ENCODE data around the gene SLC25A47.
"Not testable (repeated sequence)": the region's sequence is repeated elsewhere in the genome, so short reads cannot be mapped to it uniquely, and the experiment has no call there.

SLC25A47 gene

DNA sequence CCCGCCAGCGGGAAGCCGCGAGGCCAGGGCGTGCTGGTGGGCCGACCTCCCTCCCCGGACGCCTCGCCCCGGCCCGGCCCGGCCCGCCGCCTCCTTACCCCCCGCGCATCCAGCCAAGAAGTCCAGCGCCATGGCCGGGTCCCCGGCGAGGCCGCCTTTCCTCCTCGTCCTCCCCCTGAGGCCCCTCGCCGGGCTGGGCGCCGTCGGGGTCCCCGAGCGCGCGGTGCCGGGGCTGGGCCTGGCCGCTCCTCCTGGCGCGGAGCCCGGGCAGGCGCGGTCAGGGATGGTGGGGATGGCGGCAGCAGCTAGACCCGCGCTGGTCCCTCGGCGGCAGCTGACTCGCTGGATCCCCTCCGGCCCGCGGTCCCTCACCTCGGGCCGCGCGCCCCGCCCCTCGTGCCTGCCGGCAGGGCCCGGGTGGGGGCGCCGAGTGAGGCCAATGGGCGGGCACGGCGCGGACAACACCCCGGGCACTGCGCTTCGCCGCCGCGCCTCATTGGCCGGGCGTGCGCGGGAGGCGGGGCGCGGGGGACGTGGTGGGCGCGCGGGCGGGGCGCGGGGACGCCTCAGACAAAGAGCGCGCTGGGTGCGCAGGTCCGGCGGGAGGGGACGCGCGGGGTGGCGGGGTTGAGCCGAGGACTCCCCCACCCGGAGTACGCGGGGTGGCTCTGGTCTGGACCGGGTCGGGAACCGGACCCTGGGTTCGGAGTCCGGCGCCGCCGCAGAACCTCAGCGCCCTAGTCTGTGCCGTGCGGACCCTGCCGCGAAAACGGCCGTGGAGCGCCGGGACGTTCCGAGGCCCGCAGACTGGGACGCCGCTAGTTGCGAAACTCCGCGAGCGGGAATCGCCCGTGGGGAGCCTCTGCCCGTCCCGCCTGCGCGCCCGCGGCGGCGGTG is 16.8 kb upstream of the SLC25A47 start, which contains the start of gene SLC25A29:
Gene SLC25A29 (minus strand): TSS at position 344 of the 897 bp plus-strand sequence. CDS start 212 bp downstream, at position 132.
- DNase-seq: peak; percentile 88

DNA sequence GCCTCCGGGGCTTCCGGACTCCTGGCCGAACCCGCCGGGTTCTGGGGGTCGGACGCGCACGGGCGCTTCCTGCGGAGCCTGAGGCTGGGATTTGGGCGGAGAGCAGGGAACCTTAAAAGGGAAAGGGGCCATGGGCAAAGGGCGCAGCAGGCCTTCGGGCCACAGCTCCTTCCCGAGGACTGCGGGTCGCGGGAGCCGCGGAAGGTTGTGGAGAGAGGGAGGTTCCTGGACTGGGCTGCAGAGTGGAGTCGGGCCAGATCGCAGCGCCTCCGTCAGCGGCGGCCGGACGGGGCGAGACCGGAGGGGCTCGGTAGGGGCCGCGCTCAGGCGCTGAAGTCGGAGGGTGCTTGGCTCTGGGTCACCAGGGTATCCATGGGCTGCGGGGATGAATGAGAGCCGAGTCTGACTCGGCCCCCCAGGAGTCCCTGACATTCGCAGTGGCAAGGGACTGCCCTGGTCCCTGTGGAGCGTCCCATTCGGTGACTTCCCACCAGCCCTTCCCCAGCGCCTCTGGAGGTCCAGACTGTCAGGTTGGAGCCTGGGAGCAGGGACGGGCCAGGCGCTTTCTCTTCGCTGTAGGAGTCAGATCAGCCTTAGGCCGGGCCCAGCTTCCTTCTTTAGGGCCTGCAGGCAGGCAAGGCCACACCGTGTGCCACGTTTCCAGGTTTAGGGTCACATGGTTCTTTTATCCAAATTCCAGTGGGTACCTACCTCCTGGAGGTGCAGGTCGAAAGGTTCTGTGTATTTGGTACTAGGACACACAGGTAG is 16.0 kb upstream of the SLC25A47 start:
- DNase-seq: peak; percentile 17

DNA sequence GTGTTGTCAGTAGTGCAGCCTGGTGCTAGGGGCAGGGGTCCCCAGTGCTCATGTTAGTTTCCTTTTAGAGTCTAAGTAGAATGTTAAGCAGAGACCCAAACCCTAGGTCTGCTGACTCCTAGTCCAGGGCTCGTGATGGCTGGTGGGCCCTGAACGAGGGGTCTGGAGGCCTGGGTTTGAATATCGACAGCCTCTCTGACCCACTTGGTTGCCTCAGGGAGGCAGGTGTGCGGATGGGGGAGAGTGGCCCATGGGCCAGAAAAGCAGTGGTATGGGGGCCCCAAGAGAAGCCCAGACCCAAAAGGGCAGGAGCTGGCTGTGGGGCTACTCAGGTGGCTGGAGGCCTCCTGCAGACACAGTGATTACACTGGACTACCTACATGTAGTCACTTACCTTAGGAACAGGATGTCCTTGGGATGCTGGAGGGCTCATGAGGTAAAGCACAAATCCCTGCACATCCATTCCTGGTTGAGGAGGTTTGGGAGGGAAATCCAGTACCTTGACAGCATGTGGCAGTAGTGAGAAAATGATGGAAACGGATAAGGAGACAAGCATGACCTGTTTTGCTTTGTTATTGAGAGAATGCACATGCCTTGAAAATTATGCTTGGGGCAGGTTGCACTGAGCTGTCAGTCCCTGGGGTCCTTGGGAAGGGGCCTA is 15.2 kb upstream of the SLC25A47 start:
- no peak for DNase-seq

DNA sequence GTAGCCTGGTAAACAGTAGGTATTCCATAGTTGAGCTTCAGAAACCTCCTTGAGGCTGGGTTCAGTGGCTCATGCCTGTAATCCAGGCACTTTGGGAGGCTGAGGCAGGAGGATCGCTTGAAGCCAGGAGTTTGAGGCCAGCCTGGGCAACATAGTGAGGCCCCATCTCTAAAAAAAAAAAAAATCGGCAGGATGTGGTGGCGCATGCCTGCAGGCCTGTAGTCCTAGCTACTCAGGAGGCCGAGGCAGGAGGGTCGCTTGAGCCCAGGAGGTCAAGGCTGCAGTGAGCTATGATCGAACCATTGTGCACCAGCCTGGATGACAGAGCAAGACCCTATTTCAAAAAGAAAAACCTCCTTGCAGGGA is 14.7 kb upstream of the SLC25A47 start:
- DNase-seq: not testable (repeated sequence)

DNA sequence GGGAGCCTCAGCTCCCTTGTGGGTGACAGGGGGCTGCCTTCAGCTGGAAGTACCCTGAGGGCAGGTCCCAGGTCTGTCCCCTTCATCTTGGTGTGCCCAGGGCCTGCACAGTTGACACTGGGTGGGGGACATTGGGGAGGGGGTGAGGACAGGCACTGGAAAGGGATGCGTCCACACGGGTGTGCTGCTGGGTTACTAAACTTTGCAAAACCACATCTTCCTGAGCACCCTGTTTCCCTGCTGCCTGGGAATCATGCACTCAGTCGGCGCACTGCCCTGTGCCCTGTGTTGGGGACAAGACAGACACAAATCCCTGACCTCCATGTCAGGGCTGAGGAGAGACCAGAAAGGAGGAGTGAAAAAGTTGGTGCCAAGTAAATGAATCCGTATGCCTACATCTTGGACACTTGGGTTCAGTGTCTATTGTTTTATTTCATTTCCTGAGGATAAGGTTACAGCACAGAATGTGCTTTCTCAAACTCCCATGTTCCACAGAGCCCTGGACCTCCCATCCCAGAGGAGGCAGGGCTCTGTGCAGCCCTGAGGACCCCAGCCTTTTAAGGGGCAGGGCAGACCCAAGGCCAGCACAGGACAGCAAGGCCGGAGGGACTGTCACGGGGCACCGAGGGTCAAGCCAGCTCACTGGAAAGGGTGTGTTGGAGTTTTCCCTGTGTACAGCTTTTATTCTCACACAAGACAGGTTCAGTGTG is 14.0 kb upstream of the SLC25A47 start:
- DNase-seq: no peak

DNA sequence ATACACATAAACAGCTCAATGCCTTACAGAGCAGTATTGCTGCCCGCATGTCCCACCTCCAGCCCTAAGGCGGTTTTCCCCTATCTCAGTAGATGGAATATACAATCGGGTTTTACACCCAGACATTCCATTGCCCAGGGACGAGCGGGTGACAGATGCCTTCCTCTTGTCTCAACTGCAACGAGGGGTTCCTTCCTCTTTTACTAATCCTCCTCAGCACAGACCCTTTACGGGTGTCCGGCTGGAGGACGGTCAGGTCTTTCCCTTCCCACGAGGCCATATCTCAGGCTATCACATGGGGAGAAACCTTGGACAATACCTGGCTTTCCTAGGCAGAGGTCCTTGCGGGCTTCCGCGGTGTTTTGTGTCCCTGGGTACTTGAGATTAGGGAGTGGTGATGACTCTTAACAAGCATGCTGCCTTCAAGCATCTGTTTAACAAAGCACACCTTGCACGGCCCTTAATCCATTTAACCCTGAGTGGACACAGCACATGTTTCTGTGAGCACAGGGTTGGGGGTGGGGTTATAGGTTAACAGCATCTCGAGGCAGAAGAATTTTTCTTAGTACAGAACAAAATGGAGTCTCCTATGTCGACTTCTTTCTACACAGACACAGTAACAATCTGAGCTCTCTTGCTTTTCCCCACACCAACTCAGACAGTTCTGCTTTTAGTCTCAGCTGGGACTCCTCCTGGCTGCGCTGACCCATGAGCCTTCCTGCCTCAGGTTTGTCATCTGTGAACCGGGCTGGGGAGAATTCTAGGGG is 10.8 kb upstream of the SLC25A47 start:
- DNase-seq: not testable (repeated sequence)

DNA sequence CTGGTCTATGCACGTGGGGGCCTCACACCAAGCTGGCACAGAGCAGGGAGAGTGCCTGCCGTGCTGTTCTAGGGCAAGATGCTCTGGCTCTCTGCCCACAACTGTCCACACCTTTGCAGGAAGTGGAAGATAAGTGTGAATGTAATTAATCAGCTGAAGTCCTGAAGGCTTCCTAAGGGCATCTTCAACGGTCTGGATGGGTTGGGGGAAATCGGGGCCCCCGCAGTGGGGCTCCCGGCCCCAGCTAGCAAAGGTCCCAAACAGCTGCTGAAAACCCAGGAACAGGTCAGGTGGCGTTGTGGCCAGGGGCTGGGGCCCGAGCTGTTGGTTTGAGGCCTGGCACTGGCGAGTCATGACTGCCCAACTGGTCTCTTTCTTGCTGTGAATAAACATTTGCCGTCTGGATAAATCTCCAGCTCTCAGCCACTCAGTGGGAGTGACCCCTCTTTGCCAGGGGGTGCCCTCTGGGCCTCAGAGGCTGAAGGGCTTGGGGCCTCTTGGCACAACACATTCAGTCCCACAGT is 10.2 kb upstream of the SLC25A47 start:
- no peak for DNase-seq

DNA sequence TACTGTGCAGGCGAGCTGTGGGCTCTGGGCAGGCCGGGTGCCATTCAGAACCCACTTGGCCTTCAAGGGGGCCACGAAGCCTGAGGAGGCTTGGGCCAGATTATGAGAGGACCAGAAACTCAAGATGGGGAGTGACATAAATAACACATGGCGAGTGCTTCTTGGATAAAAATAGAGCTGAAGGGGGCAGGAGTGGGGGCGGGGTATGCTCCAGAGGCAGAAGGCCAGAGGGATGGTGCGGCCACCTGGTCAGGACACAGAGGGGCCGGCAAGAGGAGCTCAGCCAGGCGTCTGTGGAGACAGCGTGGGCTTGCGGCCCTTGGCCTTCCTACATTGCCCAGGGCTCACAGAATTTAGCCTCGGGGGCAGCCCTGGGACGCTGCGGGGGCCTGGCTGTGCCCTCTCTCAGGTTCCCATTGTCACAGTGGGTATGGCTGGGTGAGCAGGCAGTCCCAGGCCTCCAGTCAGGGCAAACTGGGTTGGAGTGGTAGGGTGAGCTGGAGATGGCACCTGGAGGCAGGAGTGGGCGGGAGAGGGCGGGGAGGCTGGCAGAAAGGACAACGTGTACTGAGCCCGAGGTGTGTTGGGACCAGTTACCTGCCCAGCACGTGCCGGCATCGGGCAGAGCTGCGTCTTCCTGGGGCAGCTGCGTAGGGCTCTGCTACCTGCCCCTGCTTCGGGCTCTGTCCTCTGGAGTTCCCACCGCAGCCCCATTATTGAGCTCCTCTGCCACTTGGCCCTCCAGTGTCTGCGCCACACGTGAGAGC is 9.5 kb upstream of the SLC25A47 start:
- DNase-seq: no peak

DNA sequence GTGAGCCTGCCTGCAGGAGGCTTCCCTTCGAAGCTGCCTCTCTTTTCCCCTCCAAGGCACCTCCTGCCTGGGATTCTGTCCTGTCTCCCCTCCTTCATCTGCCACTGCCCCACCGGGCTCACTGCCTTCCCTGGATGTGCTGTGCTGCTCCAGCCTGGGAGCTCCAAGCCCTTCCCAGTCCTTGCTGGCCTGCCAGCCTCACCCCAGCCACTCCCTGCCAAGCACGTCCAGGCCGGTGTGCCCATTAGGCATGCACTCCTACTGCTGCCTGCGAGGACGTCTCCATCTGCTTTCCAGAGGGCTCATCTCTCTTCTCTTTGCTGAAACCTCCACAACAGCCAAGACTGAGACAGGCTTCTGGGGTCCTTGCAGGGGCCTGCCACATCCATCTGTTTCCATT is 8.4 kb upstream of the SLC25A47 start:
- DNase-seq: no peak

DNA sequence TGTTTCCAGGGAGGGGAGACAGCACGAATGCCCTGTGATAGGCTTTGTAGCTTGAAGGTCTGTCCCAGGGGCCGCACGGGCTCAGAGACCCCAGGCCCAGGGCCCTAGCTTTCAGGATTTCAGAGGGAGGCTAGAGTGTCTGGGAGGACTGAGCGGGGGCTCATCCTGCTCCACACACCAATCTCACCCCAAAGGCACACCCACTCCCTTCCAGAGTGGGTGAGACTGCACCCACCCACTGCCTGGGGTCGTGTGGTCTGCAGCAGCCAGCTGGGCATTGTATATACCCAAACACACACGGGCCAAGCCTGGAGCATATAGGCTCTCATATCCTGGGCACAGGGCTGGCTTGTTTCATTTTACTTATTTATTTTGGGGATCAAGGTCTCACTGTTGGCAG is 5.8 kb upstream of the SLC25A47 start:
- DNase-seq: no peak

DNA sequence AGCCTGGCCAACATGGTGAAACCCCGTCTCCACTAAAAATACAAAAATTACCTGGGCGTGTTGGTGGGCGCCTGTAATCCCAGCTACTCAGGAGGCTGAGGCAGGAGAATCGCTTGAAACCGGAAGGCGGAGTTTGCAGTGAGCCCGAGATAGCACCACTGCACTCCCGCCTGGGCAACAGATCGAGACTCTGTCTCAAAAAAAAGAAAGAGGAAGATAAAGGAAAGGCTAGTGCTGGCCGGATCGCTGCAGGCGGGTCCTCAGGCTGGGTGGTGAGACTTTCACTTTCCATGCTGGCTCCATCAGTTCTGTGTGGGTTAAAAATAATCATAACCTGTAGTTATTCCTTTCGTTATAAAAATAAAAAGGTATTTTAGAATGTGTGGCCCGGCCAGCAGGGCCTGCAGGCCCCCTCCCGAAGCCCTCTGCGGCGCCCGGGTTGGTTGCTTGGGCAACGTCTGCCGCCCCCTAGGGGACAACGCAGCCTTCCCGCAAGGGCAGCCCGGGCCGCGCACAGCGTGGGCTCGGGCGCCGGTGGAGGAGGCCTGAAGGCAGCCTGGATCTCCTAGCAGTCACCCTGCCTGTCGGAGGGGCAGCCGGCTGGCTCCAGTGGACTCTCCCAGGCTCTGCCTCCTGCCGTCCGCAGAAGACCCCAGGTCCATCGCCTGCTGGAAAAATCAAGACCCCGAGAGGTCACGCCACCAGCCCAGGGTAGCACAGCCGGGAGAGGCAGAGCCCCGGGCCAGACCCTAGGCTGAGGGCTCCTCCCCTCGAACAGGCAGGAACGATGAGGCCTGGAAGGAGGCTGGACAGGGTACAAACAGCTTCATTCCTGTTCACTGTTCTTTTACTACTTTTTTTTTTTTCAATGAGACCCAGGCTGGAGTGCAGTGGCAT is 5.0 kb upstream of the SLC25A47 start:
- peak; percentile 58 for DNase-seq

DNA sequence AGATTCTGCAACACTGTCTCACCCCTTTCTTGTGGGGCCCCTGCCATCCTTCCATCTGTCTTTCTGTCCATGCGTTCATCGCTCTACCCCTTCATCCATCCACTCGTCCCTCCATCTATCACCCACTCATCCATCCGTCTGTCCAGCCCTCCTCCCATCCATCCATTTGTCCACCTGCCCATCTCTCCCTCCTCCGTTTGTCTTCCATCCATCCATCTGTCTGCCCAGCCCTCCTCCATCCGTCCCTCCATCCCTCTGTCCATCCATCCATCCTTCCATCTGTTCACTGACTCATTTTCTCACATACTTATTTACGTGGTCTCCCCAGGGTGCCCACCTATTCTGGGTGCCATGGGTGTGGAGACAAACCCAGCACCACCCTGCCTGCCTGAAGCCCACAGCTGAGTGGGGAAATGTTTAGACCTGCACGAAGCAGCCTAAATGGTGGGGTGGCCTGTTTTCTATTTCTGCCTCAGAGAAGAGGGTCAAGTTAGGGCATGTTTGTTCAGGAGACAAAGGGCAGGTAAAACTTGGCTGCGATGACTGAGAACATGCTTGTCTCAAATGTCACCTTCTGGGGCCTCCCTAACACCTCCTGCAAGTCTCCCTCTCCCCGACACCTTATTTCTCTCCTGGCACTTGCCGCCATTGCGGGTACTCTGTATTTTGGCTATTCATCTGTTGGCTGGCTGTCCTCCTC is 2.8 kb upstream of the SLC25A47 start:
- no peak for DNase-seq

DNA sequence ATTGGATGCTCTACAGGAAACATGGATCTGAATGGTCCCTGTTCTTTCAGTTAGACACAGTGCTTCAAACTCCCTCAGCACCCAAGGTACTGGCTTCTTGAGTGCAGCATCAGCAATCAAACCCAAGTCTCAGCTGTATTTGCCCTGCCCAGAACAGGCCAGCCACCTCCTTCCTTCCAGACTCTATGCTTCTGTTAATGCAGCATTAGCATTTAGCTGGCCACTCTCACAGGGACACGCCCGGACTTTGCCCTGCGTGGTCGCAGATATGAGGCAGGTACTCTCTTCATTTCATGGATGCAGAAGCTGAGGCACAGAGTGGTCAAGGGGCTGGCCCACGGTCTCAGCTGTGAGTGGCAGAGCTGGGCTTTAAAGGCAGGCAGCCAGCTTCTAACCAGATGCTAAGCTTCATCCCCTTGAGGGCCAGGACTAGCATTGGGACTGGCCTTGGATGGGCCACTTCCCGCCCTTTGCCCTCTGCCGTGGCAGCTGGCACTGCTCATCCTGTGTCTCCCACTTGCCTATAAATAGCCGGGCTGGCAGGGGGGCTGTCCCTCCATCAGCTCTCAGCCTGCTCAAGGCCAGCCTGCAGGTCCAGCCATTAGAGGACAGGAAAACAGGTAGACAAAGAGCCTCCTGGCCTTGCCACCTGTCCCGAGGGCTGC is 1.5 kb upstream of the SLC25A47 start:
- no peak for DNase-seq

DNA sequence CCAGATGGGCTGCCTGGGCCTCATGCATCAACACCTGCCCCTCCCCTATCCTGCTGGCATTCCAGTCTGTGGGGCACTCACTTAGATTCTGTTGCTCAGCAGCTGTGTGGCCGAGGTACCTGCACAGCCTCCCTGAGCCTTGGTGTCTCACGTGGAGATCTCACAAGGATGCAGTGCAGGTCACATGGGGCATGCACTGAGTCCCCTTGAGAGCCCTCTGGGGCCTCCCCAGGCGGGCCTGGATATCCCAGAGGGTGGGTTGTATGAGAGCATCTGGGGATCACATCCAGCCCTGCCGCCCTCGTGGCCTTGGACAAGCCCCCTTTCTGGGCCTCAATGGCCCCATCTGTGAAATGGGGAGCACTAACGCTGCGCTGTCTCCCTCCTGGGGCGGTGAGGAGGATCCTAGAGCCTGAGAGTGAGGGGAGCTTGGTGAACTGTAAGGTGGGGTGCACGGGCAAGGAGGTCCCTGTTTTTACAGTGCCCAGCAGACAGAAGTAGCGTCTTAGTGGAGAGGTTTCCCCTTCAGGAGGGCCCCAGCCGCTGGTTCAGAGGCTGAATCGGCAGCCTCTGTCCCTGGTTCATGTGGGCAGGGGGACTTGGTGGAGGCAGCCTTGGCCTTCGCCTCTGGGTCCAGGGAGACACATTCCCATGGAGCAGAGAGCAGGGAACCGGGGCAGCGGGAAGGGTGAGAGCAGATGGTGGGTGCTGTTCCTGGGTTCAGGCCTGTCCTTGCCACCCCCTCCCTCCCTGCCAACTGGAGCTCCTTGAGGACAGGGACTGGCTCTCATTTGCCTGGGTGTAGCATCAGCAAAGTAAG is 791 bp upstream of the SLC25A47 start:
- no peak for DNase-seq

DNA sequence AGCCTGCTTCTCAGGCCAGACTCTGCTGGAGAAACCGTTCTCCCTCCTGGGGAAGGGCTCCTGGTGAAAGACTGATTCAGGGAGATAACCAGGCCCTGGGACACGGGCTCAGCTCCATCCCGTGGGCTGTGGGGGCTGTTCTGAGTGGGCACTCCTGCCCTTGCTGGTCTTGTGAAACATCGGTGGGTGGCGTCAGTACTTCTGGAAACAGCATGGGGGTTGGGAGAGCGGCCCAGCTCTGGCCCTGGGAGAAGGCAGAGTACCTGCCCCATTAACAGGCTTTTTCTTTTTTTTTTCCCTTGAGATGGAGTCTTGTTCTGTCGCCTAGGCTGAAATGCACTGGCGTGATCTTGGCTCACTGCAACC is 786 bp downstream of the SLC25A47 start:
- no peak for DNase-seq

DNA sequence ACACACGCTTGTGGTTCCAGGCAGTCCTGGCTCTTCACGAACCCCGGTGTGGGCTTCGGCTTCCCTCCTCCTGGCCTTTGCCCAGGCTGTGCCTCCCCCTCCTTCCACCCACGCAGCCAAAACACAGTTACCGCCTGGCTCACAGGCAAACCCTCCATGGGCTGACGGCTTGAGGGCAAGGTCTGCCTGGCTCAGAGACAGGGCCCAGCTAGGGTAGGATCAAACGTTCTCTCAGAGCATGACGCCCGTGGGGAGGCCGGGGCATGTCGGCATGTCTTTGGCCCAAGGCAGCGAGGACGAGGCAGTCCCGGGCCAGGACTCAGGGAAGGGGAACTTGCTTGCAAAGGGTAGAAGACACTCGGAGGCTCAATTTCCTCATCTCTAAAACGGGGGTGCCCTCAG is 2.1 kb downstream of the SLC25A47 start:
- no peak for DNase-seq

DNA sequence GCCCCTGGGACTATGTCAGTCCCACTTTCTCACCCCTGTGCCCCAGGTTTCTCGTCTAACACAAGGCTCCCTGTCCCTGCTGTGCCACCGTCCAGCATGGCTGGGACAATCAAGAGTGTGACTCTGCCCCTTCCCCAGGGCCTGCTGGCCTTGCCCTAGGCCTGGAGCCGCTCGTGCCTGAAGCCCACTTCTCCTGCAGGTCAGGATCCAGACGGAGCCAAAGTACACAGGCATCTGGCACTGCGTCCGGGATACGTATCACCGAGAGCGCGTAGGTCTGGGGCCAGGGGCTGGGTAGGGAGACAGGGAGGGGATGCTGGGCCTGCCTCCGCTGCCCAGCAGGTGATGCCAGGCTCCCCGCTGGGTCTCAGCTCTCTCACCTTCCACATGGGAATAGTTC is 2.8 kb downstream of the SLC25A47 start:
- DNase-seq: no peak

DNA sequence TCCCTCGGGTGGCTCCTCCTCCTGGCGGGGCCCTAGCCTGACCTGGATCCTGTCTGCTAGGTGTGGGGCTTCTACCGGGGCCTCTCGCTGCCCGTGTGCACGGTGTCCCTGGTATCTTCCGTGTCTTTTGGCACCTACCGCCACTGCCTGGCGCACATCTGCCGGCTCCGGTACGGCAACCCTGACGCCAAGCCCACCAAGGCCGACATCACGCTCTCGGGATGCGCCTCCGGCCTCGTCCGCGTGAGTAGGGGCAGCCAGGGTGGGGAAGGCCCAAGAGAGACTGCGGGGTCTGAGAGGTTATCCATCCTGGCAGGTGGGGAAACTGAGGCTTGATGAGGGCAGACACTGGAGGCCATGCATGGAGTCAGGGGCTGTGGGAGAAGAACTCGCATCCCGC is 4.0 kb downstream of the SLC25A47 start:
- DNase-seq: no peak
